ENCODE results near the gene NR2F2.

Gene NR2F2

GRCh38 chr15:96348112-96349027, 17.9 kb downstream of the NR2F2 start:
- Histone ChIP-seq H3K23ac (ENCODE audit: low read length) (no peak overlapping the region), H2AK5ac (ENCODE audit: low read length) (no peak overlapping the region), H3K18ac (ENCODE audit: low read length) (no peak overlapping the region), H3K79me2 (ENCODE audit: control insufficient read depth, insufficient read depth, low read length) (no peaks in the 10 kb centered on the region), H4K8ac (ENCODE audit: low read depth, low read length) (no peak overlapping the region), H2BK5ac (ENCODE audit: low read length) (no peak overlapping the region), H3K27me3 (ENCODE audit: insufficient read depth, low read length, poor library complexity) (peaks cover 92% of the 10 kb centered on the region), H3K79me1 (ENCODE audit: low read length) (no peaks in the 10 kb centered on the region), H3K9ac (ENCODE audit: low read length) (no peak overlapping the region), H2BK15ac (replicated peaks; ENCODE audit: low read depth) (no peak overlapping the region), H3K56ac (ENCODE audit: low read length) (no peak overlapping the region), H4K5ac (ENCODE audit: low read length) (no peak overlapping the region), H3K4me1 (ENCODE audit: control insufficient read depth, low read depth, low read length) (no peaks in the 10 kb centered on the region), H2BK120ac (ENCODE audit: low read depth, low read length) (no peak overlapping the region), H3K36me3 (ENCODE audit: control insufficient read depth, insufficient read depth, low read length) (no peaks in the 10 kb centered on the region), H3K27ac (ENCODE audit: low read depth, low read length) (no peak overlapping the region), H3K4me3 (ENCODE audit: low read length) (no peak overlapping the region), H3K4ac (ENCODE audit: low read depth, low read length) (no peak overlapping the region), H3K4me2 (ENCODE audit: low read length) (no peak overlapping the region)
- WGBS (ENCODE audit: extremely low coverage, insufficient coverage, low lambda C conversion rate), result no CpG with 5 or more reads among the region's 13 CpGs
- DNase-seq, result no peak

DNA sequence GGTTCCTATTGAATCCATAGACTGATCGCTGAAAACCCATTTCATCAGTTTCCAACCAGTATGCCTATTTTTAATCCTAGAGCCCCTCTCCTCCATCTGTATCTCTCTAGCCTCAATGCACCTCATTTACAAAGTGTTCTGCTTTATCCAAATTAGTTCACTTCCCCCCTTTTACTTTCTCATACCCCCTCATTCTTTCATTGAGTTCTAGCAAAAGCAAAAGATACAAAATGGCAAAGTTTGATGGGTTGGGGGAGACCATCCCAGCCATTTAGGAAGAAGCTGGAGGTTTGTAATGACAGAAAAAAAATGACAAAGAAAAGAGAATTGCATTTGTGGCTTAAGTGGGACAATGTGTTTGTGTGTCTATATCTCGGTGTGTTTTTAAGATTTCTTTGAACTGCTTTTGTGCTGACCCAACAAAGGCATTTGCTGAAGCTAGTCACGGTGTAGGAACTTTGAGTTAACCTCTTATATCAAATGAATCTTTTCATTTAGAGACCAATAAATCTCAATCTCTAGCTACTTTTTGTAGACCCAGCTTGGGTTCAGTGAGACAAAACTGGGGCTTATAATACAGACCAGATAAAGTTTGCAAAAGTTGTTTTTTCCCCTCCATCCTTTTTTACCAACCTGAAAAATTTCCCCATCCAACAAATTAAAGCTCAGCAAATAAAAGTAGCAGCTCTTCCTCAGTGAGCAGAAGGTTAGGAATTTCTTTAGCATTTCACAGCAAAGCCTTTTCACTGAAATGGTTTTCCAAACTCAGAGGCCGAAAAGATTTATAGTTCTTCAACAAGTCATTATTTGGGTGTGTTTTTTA, 18.7 kb downstream of the NR2F2 start:
- Histone ChIP-seq H3K18ac (ENCODE audit: low read length) (no peak overlapping the region), H3K4me3 (ENCODE audit: low read length) (no peak overlapping the region), H3K27me3 (ENCODE audit: insufficient read depth, low read length, poor library complexity) (peaks cover 90% of the 10 kb centered on the region), H3K4me2 (ENCODE audit: low read length) (no peak overlapping the region), H3K9ac (ENCODE audit: low read length) (no peak overlapping the region), H2BK120ac (ENCODE audit: low read depth, low read length) (no peak overlapping the region), H3K56ac (ENCODE audit: low read length) (no peak overlapping the region), H2BK15ac (replicated peaks; ENCODE audit: low read depth) (no peak overlapping the region), H3K4me1 (ENCODE audit: control insufficient read depth, low read depth, low read length) (no peaks in the 10 kb centered on the region), H3K36me3 (ENCODE audit: control insufficient read depth, insufficient read depth, low read length) (no peaks in the 10 kb centered on the region), H2BK5ac (ENCODE audit: low read length) (no peak overlapping the region), H3K4ac (ENCODE audit: low read depth, low read length) (no peak overlapping the region), H3K79me1 (ENCODE audit: low read length) (no peaks in the 10 kb centered on the region), H3K79me2 (ENCODE audit: control insufficient read depth, insufficient read depth, low read length) (no peaks in the 10 kb centered on the region), H4K5ac (ENCODE audit: low read length) (no peak overlapping the region), H2AK5ac (ENCODE audit: low read length) (no peak overlapping the region), H4K8ac (ENCODE audit: low read depth, low read length) (no peak overlapping the region), H3K23ac (ENCODE audit: low read length) (no peak overlapping the region), H3K27ac (ENCODE audit: low read depth, low read length) (no peak overlapping the region)
- no peak for DNase-seq
- no CpG with 5 or more reads among the region's 4 CpGs for WGBS (ENCODE audit: extremely low coverage, insufficient coverage, low lambda C conversion rate)

DNA sequence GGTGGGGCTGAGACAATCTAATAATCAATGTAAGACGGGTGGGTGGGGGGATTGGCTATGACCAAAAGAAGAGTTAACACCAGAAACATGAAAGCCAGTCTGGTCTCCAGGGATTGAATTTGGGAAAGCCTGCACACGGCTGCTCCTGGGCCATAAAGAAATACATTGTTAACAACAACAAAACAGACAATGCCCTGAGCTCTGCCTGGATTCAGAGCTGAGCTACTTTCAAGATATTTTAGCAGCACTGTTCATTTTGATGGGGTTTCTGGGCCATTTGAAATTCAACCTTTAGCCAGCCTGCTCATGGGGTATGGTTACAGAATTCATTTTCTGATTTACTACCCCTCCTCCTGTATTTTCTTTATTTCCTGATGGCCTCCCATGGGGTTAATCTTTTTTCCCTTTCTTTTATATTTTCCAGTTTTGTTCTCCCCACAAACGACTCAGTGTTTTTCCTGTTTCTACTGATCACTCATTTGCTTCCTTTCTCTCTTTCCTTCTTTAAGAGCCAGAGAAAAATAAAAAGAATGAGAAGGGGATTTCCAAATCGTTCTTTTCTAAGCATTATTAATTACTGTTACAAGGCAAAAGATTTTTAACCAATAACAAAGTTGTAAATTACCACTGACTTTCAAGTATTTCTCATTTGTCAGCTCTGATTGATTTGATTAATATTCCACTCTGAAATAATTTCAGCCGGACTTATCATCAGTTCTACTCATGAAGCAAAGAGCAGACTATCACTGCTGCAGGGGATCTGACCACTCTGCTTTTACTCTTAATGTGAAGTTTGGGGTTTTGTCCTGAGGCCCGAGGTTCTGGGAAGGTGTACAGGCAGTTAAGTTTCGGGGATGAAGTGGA, 19.6 kb downstream of the NR2F2 start:
- Histone ChIP-seq H2BK5ac (ENCODE audit: low read length) (no peak overlapping the region), H3K36me3 (ENCODE audit: control insufficient read depth, insufficient read depth, low read length) (no peaks in the 10 kb centered on the region), H3K4me3 (ENCODE audit: low read length) (no peak overlapping the region), H2BK15ac (replicated peaks; ENCODE audit: low read depth) (no peak overlapping the region), H3K27ac (ENCODE audit: low read depth, low read length) (no peak overlapping the region), H3K9ac (ENCODE audit: low read length) (no peak overlapping the region), H3K18ac (ENCODE audit: low read length) (no peak overlapping the region), H3K79me2 (ENCODE audit: control insufficient read depth, insufficient read depth, low read length) (no peaks in the 10 kb centered on the region), H2BK120ac (ENCODE audit: low read depth, low read length) (no peak overlapping the region), H3K4me2 (ENCODE audit: low read length) (no peak overlapping the region), H3K79me1 (ENCODE audit: low read length) (no peaks in the 10 kb centered on the region), H2AK5ac (ENCODE audit: low read length) (no peak overlapping the region), H3K4me1 (ENCODE audit: control insufficient read depth, low read depth, low read length) (no peaks in the 10 kb centered on the region), H4K5ac (ENCODE audit: low read length) (no peak overlapping the region), H4K8ac (ENCODE audit: low read depth, low read length) (no peak overlapping the region), H3K56ac (ENCODE audit: low read length) (no peak overlapping the region), H3K23ac (ENCODE audit: low read length) (no peak overlapping the region), H3K4ac (ENCODE audit: low read depth, low read length) (no peak overlapping the region), H3K27me3 (ENCODE audit: insufficient read depth, low read length, poor library complexity) (peaks cover 88% of the 10 kb centered on the region)
- no peak for DNase-seq
- WGBS (ENCODE audit: extremely low coverage, insufficient coverage, low lambda C conversion rate), result no CpG with 5 or more reads among the region's 7 CpGs

- H4K8ac ChIP-seq (ENCODE audit: low read depth, low read length), result no peak overlapping the region
- H3K27me3 ChIP-seq (ENCODE audit: insufficient read depth, low read length, poor library complexity), result peaks cover 90% of the 10 kb centered on the region
- no peak overlapping the region for H3K4me3 ChIP-seq (ENCODE audit: low read length)
Measured at GRCh38 chr15:96350934-96351724, 20.6 kb downstream of the NR2F2 start.

More at GRCh38 chr15:96350934-96351724, 20.6 kb downstream of the NR2F2 start:
- no peak overlapping the region for H3K4ac ChIP-seq (ENCODE audit: low read depth, low read length)
- no peak overlapping the region for H2BK5ac ChIP-seq (ENCODE audit: low read length)
- no peak overlapping the region for H3K27ac ChIP-seq (ENCODE audit: low read depth, low read length)
- H3K18ac ChIP-seq (ENCODE audit: low read length), result no peak overlapping the region
- no peak overlapping the region for H3K9ac ChIP-seq (ENCODE audit: low read length)
- no peak overlapping the region for H2BK15ac ChIP-seq (replicated peaks; ENCODE audit: low read depth)
- H4K5ac ChIP-seq (ENCODE audit: low read length), result no peak overlapping the region
- H2AK5ac ChIP-seq (ENCODE audit: low read length), result no peak overlapping the region
- H3K79me1 ChIP-seq (ENCODE audit: low read length), result no peaks in the 10 kb centered on the region
- H3K23ac ChIP-seq (ENCODE audit: low read length), result no peak overlapping the region
- H3K36me3 ChIP-seq (ENCODE audit: control insufficient read depth, insufficient read depth, low read length), result no peaks in the 10 kb centered on the region
- H2BK120ac ChIP-seq (ENCODE audit: low read depth, low read length), result no peak overlapping the region
- H3K79me2 ChIP-seq (ENCODE audit: control insufficient read depth, insufficient read depth, low read length), result no peaks in the 10 kb centered on the region
- no peak overlapping the region for H3K4me2 ChIP-seq (ENCODE audit: low read length)
- WGBS (ENCODE audit: extremely low coverage, insufficient coverage, low lambda C conversion rate), result no CpG with 5 or more reads among the region's 19 CpGs
- H3K4me1 ChIP-seq (ENCODE audit: control insufficient read depth, low read depth, low read length), result no peaks in the 10 kb centered on the region
- DNase-seq, result no peak
- no peak overlapping the region for H3K56ac ChIP-seq (ENCODE audit: low read length)

All from mesendoderm (in vitro differentiated cells).